ENCODE measurements around the gene MAGIX. TPM values are rescaled to one million over a fixed set of nuclear protein-coding genes. Genes with fewer than 3 reads are reported as not detected.
"Not testable (repeated sequence)": the region's sequence is repeated elsewhere in the genome, so short reads cannot be mapped to it uniquely, and the experiment has no call there.

MAGIX gene
- total RNA-seq, 4 donors from 2014 or later = 1.7 to 8.1 (median 2.3) TPM

GRCh38 chrX:49122499-49122898 lies 40.1 kb upstream of the MAGIX start:
- Histone ChIP-seq H3K9me3 (no peaks in the 10 kb centered on the region), H3K4me1 (peaks cover 0 to 15% (median 2%) of the 10 kb centered on the region in 4 donors), H3K27me3 (no peaks in the 10 kb centered on the region), H3K36me3 (peaks cover 0 to 35% (median 0%) of the 10 kb centered on the region in 3 donors), H3K4me3 (peak overlapping the region; percentile 52 to 76 (median 64)), H3K27ac (peak overlapping the region in 1 of 4 donors; percentile 84)
- no peak for DNase-seq (ENCODE audit: low spot score in 2 of 2)
- WGBS, 2 donors = 60 to 88% methylated on average over 1 to 5 of the region's 5 CpGs
- no peak for TF ChIP-seq POLR2A (IDR thresholded peaks at IDR 0.05)
- TF ChIP-seq CTCF (IDR thresholded peaks at IDR 0.05) = no peak
- TF ChIP-seq EP300 (IDR thresholded peaks at IDR 0.05) = no peak

GRCh38 chrX:49127742-49128258 lies 34.8 kb upstream of the MAGIX start:
- not testable (repeated sequence) for H3K4me3 ChIP-seq; H3K36me3 ChIP-seq; H3K4me1 ChIP-seq; H3K27ac ChIP-seq; H3K27me3 ChIP-seq; H3K9me3 ChIP-seq; DNase-seq (ENCODE audit: low spot score in 2 of 2)
- 79 to 86% methylated on average over 8 to 13 of the region's 13 CpGs for WGBS, 2 donors

- no peak for DNase-seq (ENCODE audit: low spot score in 2 of 2)
- 77 to 78% methylated on average over 4 of the region's 4 CpGs for WGBS, 2 donors
Observed at GRCh38 chrX:49129427-49129826, 33.1 kb upstream of the MAGIX start.

GRCh38 chrX:49132275-49132674 lies 30.3 kb upstream of the MAGIX start:
- H3K4me3 ChIP-seq; H3K27ac ChIP-seq; DNase-seq (ENCODE audit: low spot score in 2 of 2); H3K36me3 ChIP-seq; H3K27me3 ChIP-seq; H3K4me1 ChIP-seq; H3K9me3 ChIP-seq: not testable (repeated sequence)
- 91 to 100% methylated on average over 7 of the region's 7 CpGs for WGBS, 2 donors

More at GRCh38 chrX:49129427-49129826, 33.1 kb upstream of the MAGIX start:
- H3K4me1 ChIP-seq = no peaks in the 10 kb centered on the region
- H3K9me3 ChIP-seq = no peaks in the 10 kb centered on the region
- H3K36me3 ChIP-seq = no peaks in the 10 kb centered on the region
- no peak overlapping the region for H3K4me3 ChIP-seq
- H3K27me3 ChIP-seq = no peaks in the 10 kb centered on the region
- H3K27ac ChIP-seq = no peak overlapping the region
- no peak for TF ChIP-seq CTCF (IDR thresholded peaks at IDR 0.05)
- no peak for TF ChIP-seq POLR2A (IDR thresholded peaks at IDR 0.05)
- no peak for TF ChIP-seq EP300 (IDR thresholded peaks at IDR 0.05)

- no peak for DNase-seq (ENCODE audit: low spot score in 2 of 2)
- TF ChIP-seq POLR2A (IDR thresholded peaks at IDR 0.05) (no peak), CTCF (IDR thresholded peaks at IDR 0.05) (no peak), EP300 (IDR thresholded peaks at IDR 0.05) (no peak)
- 81 to 83% methylated on average over 1 of the region's 1 CpG for WGBS, 2 donors
- Histone ChIP-seq H3K4me3 (no peak overlapping the region), H3K36me3 (no peaks in the 10 kb centered on the region), H3K9me3 (no peaks in the 10 kb centered on the region), H3K27ac (no peak overlapping the region), H3K4me1 (no peaks in the 10 kb centered on the region), H3K27me3 (no peaks in the 10 kb centered on the region)
Observed at GRCh38 chrX:49133759-49134158, 28.8 kb upstream of the MAGIX start.

- H3K4me1 ChIP-seq = no peaks in the 10 kb centered on the region
- no peak for TF ChIP-seq EP300 (IDR thresholded peaks at IDR 0.05)
- TF ChIP-seq POLR2A (IDR thresholded peaks at IDR 0.05) = no peak
- TF ChIP-seq CTCF (IDR thresholded peaks at IDR 0.05) = no peak
- DNase-seq (ENCODE audit: low spot score in 2 of 2) = no peak
- no peak overlapping the region for H3K27ac ChIP-seq
- 68 to 93% methylated on average over 1 of the region's 1 CpG for WGBS, 2 donors
- H3K9me3 ChIP-seq = peaks cover 0 to 10% (median 4%) of the 10 kb centered on the region in 4 donors
- H3K36me3 ChIP-seq = peaks cover 0 to 21% (median 0%) of the 10 kb centered on the region in 3 donors
- H3K27me3 ChIP-seq = no peaks in the 10 kb centered on the region
- H3K4me3 ChIP-seq = no peak overlapping the region
Observed at GRCh38 chrX:49137492-49137891, 25.1 kb upstream of the MAGIX start.

Measured in tibial nerve (tissue), 4 donors.